SU-DHL-6 (cell line): ENCODE data around the gene CEP78.

Source experiments
- EZH2phosphoT487 ChIP-seq: fragments of 200-600 bp; sonication (generic), shearing (Covaris generic); conservative IDR thresholded peaks from 2 replicates; pipeline ENCODE4 v1.6.1; 2018; ENCODE audit warnings: mild to moderate bottlenecking, antibody characterized with exemption, low read length, moderate library complexity, mixed read lengths
- TF ChIP-seq, protein P1 (sequence below): fragments of 200-600 bp; sonication (generic); IDR thresholded peaks from one replicate; pipeline ENCODE4 v1.5.1; 2017; ENCODE audit warnings: antibody characterized with exemption, mild to moderate bottlenecking, low read length, moderate library complexity; ENCODE audit not compliant: insufficient read depth, poor library complexity, severe bottlenecking

DNA sequence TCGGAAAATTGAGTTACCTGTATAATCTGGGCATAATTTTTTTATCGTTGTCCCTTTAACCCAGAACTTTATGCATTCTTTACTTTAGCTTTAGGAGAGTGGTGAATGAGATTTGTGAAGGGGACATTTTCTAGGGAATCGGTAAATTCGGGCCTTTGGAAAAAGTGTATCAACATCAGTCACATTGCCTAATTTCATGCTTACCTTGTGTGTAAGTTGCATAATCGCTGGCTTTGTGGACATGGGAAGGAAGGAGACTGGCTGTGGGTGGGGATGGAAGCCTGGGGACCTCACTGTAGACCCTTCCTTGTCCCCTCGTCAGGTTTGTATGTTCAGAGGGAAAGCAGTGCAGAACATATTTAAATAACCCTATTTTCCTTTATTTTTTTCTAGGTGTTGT, 64.3 kb downstream of the CEP78 start:
- TF ChIP-seq, protein P1, sequence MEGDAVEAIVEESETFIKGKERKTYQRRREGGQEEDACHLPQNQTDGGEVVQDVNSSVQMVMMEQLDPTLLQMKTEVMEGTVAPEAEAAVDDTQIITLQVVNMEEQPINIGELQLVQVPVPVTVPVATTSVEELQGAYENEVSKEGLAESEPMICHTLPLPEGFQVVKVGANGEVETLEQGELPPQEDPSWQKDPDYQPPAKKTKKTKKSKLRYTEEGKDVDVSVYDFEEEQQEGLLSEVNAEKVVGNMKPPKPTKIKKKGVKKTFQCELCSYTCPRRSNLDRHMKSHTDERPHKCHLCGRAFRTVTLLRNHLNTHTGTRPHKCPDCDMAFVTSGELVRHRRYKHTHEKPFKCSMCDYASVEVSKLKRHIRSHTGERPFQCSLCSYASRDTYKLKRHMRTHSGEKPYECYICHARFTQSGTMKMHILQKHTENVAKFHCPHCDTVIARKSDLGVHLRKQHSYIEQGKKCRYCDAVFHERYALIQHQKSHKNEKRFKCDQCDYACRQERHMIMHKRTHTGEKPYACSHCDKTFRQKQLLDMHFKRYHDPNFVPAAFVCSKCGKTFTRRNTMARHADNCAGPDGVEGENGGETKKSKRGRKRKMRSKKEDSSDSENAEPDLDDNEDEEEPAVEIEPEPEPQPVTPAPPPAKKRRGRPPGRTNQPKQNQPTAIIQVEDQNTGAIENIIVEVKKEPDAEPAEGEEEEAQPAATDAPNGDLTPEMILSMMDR = no peak
- TF ChIP-seq EZH2phosphoT487 = no peak
